Measurements from ENCODE around the gene PRKN. TPM values are rescaled to one million over a fixed set of nuclear protein-coding genes. Genes with fewer than 3 reads are reported as not detected.

Gene PRKN
- total RNA-seq, 1 experiment from 2014 or later, result 2.0 TPM

- no peak overlapping the region for H3K4me2 ChIP-seq (ENCODE audit: insufficient read depth, insufficient read length, low read length)
- no peaks in the 10 kb centered on the region for H3K4me1 ChIP-seq (ENCODE audit: insufficient read depth, low read length)
- WGBS (ENCODE audit: extremely low coverage, insufficient read length, low lambda C conversion rate), result no CpG with 5 or more reads among the region's 4 CpGs
- H4K5ac ChIP-seq (ENCODE audit: insufficient read length, low read depth, low read length), result no peak overlapping the region
- H3K56ac ChIP-seq (ENCODE audit: insufficient read length, low read depth, low read length), result no peak overlapping the region
- no peaks in the 10 kb centered on the region for H3K9me3 ChIP-seq (ENCODE audit: control insufficient read depth, low read depth, low read length)
- no peak overlapping the region for H4K91ac ChIP-seq (ENCODE audit: insufficient read length, low read depth, low read length)
- no peaks in the 10 kb centered on the region for H3K36me3 Mint-ChIP-seq (ENCODE audit: insufficient read depth in 1 of 3, low read depth in 3 of 3)
- peaks cover 0 to 2% of the 10 kb centered on the region in 2 experiments; a peak in 2 of 5 replicates for H3K9me3 Mint-ChIP-seq
- H3K27ac ChIP-seq (ENCODE audit: insufficient read length, low read depth, low read length), result no peak overlapping the region
- no peak overlapping the region for H3K9ac ChIP-seq (ENCODE audit: extremely low read depth, insufficient read length, low read length)
- H4K20me1 ChIP-seq (ENCODE audit: control insufficient read depth, insufficient read depth, insufficient read length), result no peaks in the 10 kb centered on the region
- H3K23me2 ChIP-seq (ENCODE audit: insufficient read length, low read depth, low read length, poor library complexity, severe bottlenecking), result no peaks in the 10 kb centered on the region
- H2BK20ac ChIP-seq (ENCODE audit: low read depth, low read length, poor library complexity, severe bottlenecking), result no peak overlapping the region
- H3K27me3 Mint-ChIP-seq (ENCODE audit: low read depth), result no peaks in the 10 kb centered on the region
- no peaks in the 10 kb centered on the region for H3K79me2 ChIP-seq (ENCODE audit: insufficient read depth, low read length)
- H3K23ac ChIP-seq (ENCODE audit: insufficient read length, low read depth, low read length), result no peak overlapping the region
- H3K27me3 ChIP-seq (ENCODE audit: insufficient read depth, low read length), result no peaks in the 10 kb centered on the region
- no peak for TF ChIP-seq CTCF (conservative IDR thresholded peaks at IDR 0.05)
- H3K18ac ChIP-seq (ENCODE audit: insufficient read length, low read depth, low read length), result no peak overlapping the region
- no peak overlapping the region for H2BK15ac ChIP-seq (ENCODE audit: low read depth, low read length)
- H3K79me1 ChIP-seq (ENCODE audit: insufficient read depth, low read depth, low read length, poor library complexity, severe bottlenecking), result no peaks in the 10 kb centered on the region
- H2BK5ac ChIP-seq (ENCODE audit: insufficient read length, low read length), result no peak overlapping the region
- no peak overlapping the region for H2BK12ac ChIP-seq (ENCODE audit: insufficient read length, low read depth, low read length)
- H2AFZ ChIP-seq (ENCODE audit: low read length), result no peak overlapping the region
- H3K27ac Mint-ChIP-seq, result no peak overlapping the region
- H3K4me3 Mint-ChIP-seq, result no peak overlapping the region
- H2AK5ac ChIP-seq (ENCODE audit: insufficient read length, low read length), result no peak overlapping the region
- H3K14ac ChIP-seq (ENCODE audit: insufficient read depth, low read length), result no peak overlapping the region
- no peak overlapping the region for H2BK120ac ChIP-seq (ENCODE audit: low read depth, low read length, poor library complexity, severe bottlenecking)
- no peak overlapping the region for H4K8ac ChIP-seq (replicated peaks; ENCODE audit: insufficient read length, low read depth, low read length)
- no peak overlapping the region for H3T11ph ChIP-seq (ENCODE audit: low read length)
- no peaks in the 10 kb centered on the region for H3K4me1 Mint-ChIP-seq
- DNase-seq, result no peak
- no peak overlapping the region for H3K4ac ChIP-seq (ENCODE audit: low read depth, low read length)
These were observed 433.5 kb downstream of the PRKN start for GRCh38 chr6:162294029-162294428.
